ENCODE data around the gene NEUROD2.

The NEUROD2 gene

DNA sequence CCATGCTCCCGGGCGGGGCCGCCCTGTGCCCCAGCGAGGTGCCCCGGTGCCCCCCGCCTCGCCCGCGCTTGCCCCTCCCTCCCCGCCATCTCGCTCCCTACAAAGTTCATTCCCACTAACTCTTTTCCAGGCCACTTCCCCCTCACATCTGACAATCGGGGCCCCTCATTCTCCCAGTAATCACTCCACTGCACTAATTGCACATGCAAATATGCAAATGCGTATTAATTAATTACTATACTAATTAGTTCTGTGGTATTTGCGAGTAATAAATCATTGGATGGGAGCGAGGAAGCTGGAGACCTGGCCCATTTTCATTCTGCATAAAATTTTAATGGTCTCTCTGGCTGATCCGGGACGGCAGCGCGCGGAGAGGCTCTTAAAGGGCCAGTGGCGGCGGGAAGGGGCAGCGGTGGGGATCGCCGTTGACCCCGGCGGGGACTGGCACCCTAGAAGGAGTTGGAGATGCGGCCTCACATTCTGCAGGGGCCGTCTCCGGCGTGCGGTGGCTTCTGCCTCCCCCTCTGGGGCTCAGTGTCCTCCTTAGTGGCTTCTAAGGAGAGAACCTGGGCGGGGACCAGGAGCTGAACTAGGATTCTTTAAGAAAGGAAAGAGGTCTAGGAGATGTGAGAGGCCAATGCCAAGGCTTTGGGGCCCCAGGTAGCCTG lies 10.7 kb upstream of the NEUROD2 start:
- no peak for DNase-seq

DNA sequence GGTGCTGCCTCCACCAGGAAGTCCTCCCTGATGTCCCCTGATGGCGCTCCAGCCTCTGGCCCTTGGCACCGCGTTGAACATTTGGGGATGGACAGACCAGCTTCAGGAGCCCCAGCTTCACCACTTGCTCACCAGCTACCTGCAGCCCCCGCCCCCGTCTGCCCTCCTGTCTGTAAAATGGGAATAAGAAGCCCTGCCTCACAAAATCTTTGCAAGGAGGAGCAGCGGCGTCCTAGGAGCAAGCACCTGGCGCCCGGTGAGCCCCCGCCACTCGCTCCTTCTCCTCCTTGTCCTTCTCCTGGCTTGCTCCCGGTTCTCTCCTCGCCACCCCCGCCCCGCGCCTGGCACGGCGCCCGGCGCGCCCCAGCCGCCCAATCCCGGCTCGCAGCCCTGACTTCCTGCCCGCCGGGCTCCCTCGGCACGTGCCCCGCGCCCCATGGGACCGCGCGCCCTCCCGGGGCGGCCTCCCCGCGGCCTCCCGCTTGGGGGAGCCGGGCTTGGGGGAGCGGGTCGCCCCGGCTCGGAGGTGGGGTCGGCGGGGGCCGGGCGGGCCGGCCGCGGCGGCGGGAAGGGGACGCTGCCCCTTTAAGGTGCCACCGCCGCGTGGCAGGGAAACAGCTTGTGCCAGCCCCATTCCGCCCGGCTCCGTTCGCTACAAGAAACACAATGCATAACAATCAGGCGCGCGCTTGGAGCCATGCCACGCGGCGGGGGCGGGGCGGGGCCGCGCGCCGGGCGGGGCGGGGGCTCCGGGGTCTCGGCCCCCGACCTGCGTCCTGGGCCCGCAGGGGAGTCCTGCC lies 9.9 kb upstream of the NEUROD2 start:
- peak; percentile 37 to 39 for DNase-seq

DNA sequence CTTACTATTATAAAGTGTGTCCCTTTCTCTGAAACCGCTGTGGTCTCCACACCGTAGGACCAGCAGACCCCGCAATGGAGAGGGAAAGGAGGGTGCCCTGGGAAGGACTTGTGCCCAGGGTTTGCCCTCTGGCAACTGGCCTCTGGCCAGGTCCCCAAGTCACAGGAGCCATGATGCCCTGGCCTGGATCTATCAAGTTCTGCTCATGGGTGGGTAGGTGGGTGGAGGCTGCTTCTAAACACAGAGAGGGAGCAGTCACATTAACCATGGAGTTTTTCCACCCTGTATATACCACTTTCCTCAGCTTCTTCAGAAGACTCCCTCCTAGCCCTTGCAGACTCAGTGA lies 9.4 kb upstream of the NEUROD2 start:
- DNase-seq: no peak

DNA sequence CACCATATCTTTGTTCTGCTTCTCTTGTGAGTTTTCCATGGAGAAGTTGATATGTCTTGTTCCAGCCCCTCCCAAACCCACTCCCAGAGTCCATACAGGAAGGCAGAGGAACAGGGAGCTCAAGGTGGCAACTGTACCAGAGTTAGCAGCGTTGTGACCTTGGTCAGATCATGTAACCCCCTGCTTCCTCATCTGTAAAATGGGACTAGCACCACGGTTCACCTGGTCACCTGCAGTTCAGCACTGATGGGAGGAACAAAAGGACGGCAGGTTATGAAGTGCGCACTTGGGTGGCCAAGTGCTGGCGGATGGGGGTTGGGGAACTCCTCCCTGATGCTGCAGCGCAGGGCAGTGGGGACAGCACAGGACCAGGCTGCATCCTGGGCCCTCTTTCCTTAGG lies 7.7 kb upstream of the NEUROD2 start:
- no peak for DNase-seq

DNA sequence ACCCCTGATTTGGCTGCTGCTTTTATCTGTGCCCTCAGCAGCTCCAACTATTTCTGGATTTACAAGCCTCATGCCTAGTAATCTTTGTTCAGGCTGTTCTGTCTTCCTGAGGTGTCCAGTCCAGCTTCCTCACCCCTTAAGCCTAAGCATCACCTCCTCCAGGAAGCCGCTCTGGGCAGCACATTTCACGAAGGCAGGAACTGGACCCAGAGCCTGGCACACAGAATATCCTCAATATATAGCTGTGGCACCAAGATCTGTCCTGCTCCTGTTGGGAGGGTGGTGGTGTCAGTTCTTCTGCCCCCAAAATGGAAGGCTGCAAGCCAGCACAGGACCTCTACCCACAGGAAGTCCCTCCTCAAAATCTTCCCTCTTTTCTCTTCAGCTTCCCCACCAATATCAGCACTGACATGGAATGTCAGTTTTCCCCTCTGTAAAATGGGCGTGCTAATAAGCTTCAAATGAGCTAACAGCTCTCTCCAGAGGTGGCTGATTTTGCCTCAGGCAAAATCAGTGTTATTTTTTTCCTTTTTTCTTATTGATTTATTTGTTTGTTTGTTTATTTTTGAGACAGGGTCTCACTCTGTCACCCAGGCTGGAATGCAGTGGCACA lies 6.9 kb upstream of the NEUROD2 start:
- no peak for DNase-seq

DNA sequence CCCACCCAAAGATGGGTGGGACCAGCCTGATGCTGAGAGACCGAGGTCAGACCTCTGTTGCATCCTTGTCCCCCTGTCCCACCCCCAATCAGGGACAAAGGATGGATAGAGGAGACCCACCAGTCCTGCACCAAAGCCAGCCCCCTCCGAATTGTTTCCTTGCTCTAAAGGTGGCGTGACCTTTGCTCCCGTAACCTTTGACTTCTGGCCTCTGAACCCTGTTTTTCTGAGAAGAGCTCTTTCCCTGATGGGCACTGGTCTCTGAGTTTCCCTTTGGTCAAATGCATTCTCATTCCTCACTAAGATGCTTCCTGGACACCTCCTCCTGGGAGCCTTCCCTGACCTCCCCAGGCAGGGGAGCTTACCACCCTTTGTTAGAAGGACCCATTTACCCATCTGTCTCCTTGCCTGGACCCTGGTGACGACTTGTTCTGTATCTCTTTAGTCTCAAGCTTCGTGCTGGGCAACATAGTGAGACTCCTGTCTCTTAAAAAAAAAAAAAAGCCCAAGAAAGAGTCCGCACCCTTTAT lies 5.3 kb upstream of the NEUROD2 start:
- DNase-seq: no peak

DNA sequence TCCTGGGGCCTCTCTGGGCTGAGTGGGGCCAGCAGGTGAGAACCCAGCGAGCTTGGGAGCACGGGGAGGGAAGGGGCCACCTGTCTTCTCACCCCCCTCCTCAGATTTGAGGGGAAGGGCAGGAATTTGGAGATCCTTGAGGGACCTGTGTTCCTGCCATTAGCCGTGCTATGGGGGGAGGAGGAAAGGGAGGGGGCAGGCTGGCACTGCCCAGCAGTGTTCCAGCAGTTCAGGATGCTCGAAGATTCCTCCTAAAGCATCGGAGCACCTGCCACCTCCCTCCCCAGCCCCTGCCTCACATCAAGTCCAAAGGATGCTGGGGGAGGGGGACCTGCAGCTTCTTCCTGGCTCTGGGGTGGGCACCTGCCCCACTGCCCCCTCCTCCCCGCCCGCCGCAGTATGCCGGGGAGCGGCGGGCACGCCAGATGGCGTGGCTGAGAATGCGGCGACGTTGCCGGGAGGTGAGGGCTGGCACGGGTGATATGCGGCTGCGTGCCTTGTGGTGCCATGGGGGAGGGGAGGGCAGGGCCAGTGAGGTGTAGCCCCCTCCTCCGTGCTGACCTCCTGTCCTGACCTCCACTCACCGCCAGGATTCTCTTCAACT lies 4.7 kb upstream of the NEUROD2 start:
- no peak for DNase-seq

DNA sequence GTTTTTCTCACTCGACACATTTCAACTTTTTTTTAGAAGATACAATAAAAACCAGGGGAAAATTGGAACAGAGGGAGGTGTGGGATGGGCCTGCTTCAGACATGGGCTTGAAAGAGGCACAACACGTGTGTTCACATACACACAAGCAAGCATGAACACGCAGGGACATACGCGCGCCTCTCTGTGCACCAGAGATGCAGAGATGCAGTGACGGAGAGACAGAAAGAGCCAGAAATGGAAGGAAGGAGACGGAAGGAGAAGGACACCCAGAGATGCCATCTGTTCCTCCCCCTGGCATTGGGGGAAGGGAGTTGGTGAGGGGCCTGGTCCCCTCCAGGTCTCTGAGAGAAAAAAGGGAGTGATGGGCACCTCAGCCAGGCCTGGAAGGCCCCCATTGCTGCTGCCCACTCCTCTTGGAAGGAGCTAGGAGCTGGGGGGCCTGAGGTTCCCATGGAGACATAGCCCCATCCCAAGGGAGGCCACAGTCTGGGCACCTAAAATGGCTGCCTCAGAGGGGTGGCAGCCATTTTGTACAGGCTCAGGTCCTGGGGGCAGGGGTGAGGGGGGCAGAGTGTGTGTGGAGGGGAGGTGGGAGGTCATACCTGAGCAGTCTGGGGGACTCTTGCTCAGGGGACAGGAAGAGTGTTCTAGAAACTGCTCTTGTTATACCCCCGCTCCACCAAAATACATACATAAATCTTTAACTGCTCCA lies 3.8 kb upstream of the NEUROD2 start:
- DNase-seq: no peak

DNA sequence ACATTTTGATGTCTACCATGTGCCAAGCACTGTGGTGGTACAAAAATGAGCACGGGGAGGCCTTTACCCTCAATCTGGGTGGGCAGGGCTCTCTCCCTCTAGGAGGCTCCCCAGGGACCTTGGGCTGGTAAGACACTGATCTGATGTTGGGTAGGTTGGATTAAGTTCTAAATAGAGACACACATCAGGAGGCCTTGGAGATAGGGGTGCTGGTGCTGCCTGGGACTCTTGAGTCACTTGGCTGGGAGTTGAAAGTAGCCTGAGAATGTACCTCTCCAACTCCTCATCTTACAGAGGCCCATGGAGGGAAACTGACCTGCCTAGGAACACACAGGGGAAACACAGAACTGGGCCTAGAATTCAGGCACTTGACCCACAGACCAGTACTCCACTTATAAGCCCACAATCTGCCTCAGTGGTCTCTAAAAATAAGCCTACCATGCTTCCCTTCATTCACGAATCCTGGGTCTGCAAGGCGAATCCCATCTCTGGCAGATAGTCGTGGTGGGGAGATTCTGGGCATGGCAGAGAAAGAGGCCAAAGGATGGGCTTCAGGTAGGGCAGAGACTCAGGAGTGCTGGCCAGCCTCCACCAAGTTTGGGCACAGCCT lies 1.8 kb upstream of the NEUROD2 start:
- DNase-seq: no peak

DNA sequence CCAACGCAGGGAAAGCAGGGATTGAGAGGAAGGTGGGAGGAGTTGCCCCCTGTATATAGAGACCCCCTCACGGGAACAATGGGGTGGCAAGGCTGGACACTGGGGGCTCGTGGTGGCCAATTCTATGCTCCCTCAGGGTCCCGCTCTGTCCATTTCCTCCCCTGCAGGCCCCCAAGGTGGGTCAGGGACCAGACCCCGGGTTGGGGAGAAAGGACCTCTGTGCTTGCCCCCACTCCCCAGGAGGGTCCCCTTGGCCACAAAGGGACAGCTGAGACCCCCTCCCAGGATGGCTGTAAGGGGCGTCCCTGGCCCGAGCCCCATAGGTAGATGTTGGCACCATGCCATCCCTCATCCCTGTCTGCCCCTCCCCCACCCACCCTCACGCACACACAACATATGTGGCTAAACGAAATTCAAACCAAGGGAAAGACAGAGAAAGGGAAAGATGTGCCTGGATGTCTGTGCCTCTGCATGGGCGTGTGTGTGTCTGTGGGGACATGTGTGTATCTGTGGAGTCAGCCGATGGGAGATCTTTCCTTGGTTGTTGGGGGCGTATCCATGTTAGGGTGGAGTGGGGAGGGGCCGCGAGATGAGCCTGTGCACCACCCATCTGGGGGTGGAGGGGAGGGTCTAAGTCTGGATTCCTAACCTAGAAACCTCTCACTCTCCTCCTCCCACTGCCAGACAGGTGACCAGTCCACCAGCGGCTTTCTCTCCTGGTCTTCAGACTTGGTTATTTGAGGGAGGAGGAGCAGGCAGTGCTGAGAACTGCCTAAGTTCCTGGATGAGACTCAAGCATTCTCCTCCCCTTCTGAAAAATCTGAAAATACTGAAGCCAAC lies 642 bp upstream of the NEUROD2 start:
- no peak for DNase-seq

DNA sequence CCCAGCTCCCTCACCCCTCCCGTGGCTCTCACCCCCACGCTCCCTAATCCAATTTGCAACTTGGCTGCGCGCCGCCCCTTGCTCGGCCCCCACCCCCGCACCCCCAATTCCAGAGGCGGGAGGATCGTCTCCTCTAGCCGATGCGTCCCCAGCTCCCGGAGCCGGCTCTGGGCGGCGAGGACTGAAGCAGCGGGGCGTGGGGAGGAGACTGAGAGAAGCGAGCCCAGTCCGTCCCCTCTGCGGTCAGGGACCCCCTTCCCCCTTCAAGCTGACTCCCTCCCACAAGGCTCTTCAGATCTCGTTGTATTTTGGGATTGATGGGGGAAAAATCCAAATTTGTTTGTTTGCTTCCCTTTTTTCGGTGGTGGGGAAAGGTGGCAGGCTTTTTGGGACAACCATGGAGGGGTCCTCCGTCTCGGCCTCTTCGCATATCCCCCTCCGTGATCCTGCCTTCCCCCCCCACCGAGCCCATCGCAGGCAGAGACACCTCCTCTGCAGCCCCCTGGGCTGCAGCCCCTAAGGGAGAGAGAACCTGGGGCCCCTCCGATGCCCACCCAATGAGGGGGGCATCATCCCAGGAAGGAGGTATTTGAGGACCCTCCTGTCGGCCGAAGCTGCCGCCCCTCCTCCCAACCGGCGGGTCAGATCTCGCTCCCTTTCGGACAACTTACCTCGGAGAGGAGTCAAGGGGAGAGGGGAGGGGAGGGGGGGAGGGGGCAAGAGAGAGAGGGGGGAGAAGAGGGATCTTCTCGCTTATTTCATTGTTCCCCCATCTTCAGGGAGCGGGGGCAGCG lies 466 bp downstream of the NEUROD2 start:
- no peak for DNase-seq

DNA sequence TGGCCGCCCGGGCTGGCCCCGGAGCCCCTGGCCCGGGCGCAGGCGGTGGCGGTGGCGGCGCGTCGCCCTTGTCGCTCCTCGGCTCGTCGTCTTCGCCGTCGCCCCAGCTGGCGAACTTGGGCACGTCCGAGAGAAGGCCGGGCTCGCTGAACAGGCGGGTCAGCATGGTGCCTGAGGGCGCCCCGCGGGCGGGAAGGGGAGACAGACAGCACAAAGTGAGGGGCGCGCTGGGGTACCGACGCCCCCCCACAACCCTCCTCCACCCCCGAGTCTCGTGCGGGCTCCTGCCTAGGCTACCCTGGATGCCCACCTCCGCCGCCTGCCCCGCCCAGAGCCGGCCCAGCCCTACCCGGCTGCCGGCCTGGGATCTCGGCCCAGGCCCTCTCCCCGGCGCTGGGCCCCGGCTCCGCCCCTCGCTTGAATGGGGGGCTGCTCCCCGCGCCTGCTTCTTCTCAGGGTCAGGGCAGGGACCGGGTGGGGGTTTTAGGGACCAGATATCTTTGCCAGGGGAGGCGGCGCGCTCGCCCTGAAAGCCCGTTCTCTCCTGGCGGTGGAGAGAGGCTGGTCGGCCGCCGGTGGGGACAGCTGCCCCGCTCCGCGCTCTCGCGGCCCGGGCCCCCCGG lies 1.2 kb downstream of the NEUROD2 start:
- DNase-seq: no peak

DNA sequence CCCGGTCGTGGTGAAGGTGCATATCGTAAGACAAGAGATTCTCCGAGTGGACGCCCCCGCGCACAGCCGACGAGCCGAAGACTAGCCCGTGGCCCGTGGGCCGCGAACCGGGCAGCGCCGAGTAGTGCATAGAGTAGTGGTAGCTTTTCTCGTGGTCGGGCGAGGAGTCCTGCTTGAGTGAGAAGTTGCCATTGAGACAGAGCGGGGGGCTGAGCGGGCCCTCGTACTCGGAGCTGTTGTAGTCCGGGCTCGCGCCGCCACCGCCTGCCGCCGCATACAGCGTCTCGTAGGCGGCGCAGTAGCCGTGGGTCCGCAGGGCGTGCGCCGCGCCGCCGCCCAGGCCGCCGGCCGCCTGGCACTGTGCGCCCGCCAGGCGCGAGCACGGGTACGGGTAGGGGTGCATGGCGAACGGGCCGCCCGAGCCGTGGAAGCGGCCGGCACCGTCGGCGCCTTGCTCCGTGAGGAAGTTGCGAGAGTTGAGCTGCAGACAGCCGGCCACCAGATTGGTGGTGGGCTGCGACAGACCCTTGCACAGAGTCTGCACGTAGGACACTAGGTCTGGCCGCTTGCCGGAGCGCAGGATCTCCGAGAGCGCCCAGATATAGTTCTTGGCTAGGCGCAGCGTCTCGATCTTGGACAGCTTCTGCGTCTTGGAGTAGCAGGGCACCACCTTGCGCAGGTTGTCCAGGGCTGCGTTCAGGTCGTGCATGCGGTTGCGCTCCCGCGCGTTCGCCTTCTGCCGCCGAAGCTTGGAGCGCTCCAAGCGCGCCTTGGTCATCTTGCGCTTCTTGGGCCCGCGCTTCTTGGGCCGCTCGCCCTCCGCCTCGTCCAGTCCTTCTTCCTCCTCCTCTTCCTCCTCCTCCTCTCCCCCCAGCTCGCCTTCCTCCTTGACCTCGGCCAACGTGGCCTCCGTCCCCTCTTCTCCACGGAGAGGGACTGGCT lies 2.0 kb downstream of the NEUROD2 start:
- peak in 1 of 2 donors; percentile 11 for DNase-seq

DNA sequence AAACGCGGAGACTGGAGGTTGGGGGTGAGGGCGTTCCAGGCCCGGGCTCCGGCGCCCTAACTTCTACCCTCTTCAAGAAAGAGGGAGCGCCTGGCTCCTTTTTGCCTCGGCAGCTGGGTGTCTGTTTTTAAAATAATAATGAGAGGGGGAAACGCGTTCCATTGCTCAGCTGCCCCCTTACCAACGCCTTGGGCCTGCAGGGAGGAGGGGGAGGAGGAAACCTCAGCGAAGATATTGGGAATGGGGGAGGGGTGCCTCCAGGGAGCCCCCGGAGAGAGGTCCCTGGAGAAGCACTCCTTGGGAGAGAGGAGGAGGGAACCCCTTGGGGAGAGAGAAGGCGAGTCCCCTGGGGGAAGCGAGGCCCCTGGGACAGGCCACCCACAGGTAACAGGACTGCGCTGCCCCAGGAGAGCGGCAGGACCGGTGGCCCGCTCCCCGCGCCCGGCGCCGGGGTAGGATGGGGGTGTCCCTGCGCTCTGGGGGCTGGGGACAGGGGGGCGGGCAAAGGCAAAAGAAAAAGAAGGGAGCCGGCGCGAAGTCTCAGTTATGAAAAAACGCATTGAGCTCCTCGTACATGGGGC lies 2.7 kb downstream of the NEUROD2 start:
- no peak for DNase-seq

DNA sequence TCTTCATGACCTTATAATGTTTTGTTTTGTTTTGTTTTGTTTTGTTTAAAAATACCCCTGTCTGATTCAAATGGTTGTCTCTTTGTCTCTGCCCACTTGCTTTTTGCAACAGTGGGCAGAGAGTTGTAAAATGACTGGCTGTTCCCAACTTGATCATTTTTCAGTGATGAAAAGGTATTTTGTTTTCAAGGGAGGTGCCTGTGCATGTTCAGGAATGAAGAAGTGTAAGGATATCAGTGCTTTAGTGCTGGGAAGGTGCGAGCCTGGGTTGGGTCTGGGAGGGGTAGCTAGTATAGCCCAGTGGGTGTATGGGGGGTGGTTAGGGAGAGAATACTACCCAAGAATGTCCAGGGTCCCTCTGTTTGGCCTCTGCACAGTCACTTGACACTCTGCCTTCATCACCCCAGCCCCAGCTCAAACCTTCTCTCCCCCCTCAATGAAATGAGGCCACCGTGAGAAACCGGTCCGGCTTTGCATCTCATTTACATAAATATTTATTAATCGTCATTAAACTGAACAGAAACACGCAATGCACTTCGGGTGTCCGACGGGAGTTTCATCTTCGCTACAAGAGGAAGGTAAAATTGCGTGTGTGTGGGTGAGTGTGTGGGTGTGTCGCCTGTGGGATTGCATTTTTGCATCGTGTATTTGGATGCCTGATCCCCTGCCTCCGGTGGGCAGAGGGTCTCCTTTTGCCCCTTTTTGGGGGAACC lies 4.3 kb downstream of the NEUROD2 start:
- DNase-seq: peak in 1 of 2 donors; percentile 9

DNA sequence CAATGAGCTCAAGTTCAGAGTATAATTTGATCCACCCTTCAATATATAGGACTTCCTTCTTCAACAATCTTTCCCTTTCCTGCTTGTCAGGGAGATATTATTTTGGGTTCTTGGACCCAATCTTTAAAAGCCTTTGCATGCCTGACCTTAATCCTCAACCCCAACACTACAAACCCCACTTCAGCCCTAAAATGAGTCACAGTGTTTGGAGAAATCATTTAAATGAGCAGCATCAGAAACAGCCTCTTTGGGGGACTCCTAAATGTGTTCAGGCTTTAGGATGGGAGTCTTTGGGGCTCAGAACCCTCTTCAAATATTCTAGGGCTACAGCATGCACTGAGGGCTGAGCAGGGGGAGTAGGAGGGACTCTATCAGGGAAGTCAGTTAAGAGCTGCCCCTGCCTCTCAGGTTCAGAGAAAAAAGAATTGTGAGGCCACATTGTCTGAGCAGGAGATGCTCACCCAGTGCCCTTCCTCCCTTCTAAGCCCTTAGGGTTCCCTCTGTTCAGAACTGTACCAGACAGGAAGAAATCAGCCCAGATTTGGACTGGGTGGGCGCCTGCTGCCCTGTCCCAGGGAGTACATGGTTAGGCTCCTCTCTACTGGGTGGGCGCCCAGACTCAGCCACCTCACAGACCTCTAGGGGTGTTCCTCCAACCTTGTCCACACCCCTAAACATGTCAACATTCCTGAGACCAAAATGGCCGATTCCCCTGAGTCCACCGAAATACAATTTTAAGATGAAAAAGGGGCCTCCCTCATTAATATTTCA lies 5.0 kb downstream of the NEUROD2 start:
- DNase-seq: no peak

All from inflammatory macrophage (primary cell).